Retinal pigment epithelial cell (primary cell): Measurements from ENCODE around the gene ATP9A.

Experiments used
- DNase-seq: peaks from one replicate; pipeline ENCODE4 v3.0.0-alpha.2; 2010; ENCODE audit warnings: low read depth
- H3K4me3 ChIP-seq: 2 replicates; pipeline ENCODE4 v1.5.1; 2011; ENCODE audit warnings: mild to moderate bottlenecking, low read length, control low read depth, moderate library complexity
- CTCF ChIP-seq: conservative IDR thresholded peaks from 2 replicates; pipeline ENCODE4 v1.5.1; 2011; ENCODE audit warnings: low read depth, low read length, control low read depth, inconsistent platforms

Gene ATP9A

GRCh38 chr20:51579137-51579536, 189.1 kb downstream of the ATP9A start:
- no peak for TF ChIP-seq CTCF
- H3K4me3 ChIP-seq: no peak overlapping the region
- DNase-seq: no peak

- no peak overlapping the region for H3K4me3 ChIP-seq
- DNase-seq: no peak
- TF ChIP-seq CTCF: no peak
Observed at GRCh38 chr20:51578145-51578459, 190.1 kb downstream of the ATP9A start.

DNA sequence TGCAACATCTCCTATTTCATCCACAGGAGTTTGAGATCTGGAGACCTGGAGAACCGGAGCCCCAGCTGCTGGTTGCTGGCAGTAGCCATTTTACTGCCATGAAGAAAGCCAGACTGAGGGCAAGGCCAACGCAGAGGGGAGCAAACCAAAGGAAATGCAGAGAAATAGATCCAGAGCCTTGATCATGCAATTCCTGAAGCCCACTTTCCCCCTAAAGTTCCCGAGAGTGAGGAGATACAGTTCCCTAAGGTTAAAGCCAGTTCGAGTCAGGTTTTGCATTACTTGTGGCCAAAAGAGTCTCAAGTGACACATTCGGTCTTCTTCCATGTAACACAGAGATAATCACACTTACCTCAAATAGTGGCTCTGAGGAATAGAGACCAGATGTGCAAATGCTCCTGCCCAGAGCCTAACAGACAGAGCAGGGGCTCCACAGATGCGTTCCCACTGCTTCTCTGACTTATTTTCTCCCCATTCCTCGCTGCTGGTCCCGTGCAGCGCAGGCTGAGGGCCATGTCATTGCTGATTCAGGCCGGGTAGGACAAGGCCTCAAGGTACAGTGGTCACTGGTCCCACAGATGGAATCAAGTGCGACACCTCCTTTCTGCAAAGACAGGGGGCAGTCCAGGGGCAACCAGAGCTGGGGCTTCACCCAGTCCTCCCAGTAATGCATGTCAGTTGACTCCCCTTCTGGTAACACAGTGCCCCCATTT, 190.6 kb downstream of the ATP9A start:
- no peak for DNase-seq
- no peak overlapping the region for H3K4me3 ChIP-seq
- TF ChIP-seq CTCF: no peak

GRCh38 chr20:51575486-51575885, 192.7 kb downstream of the ATP9A start:
- DNase-seq: no peak
- H3K4me3 ChIP-seq: no peak overlapping the region
- no peak for TF ChIP-seq CTCF

DNA sequence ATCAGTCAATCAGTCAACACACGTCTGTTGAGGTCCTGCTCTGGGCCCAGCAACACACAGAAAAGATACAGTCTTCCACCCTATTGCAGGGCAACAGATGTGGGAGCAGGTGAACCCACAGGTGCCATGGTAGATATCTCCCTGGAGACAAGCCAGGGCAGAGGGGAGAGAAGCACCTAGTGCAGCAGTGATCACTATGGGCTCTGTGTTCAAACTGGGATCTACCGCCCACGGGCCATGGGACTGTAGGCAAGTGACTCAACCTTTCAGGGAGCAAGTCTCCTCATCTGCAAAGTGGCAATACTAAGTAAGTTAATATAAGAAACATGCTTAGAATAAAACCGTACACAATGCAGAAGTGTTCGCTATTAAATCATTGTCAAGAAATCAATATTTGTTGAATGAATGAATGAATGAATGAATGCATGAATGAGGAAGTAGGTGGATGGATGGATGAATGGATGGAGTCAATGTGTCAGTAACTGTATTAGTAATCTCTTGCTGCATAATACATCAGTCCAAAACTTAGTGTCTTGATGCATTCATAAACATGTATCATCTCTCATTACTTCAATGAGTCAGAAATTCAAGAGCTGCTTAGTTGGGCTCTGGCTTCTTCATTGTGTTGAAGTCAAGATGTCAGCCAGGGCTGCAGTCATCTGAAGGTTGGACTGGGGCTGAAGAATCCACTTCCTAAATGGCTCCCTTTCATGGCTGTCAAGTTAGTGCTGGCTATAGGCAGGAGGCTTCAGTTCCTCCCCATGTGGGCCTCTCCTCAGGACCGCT, 193.7 kb downstream of the ATP9A start:
- DNase-seq: no peak
- H3K4me3 ChIP-seq: no peak overlapping the region
- TF ChIP-seq CTCF: no peak

DNA sequence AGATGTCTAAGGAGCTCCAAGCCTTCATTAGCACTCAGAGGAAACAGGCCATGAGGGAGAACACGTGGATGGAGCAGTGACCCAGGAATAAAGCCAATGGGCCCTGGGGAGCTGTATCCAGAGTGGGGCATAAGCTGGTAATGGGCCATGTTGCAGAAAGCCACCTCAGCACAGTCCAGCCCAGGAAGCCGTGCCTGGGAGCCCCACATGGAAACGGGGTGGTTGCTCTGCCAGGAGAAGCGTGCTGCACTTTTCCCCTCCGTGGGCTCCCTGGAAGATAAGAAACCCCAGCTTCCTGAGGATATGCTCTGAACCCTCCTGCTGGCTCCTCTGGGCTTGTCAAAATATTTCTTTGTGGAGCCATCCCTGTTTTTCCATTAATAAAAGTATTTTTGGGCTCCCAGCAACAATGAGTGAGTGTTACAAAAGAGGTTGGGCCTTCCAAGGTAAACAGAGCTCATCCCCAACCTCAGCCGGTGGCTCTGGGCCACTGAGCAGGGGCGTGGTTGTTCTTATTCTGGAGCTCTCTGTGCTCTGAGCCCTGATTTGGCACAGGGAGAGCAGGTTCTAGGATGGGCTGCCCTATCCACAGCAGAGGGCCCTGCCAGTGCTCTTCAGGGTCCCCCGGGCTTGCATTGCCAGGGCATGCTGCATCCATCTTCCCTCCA, 194.5 kb downstream of the ATP9A start:
- no peak for TF ChIP-seq CTCF
- H3K4me3 ChIP-seq: no peak overlapping the region
- DNase-seq: no peak
